Prostate gland (tissue), 2 donors: ENCODE measurements around the gene CEP85L.

ENCODE experiments used
- POLR2A ChIP-seq: fragments of 450-650 bp; IDR thresholded peaks from one replicate; pipeline ENCODE4 v1.6.1; 2016; ENCODE audit warnings: antibody characterized with exemption, mild to moderate bottlenecking
- POLR2AphosphoS5 ChIP-seq: sonication (generic); formaldehyde crosslinking; IDR thresholded peaks from one replicate; pipeline ENCODE4 v1.6.1; 2017; ENCODE audit warnings: antibody characterized with exemption
- TF ChIP-seq, protein P1 (sequence below), 4 experiments: fragments of 200-600 bp in 2 of 4; fragments of 450-650 bp in 2 of 4; sonication (generic) in 2 of 4; IDR thresholded peaks; 1 replicate in 3 of 4; 2 replicates in 1 of 4; pipeline ENCODE4 v1.5.1; 2016 to 2019; ENCODE audit warnings: antibody characterized with exemption in 4 of 4, mild to moderate bottlenecking in 2 of 4, moderate library complexity in 2 of 4

DNA sequence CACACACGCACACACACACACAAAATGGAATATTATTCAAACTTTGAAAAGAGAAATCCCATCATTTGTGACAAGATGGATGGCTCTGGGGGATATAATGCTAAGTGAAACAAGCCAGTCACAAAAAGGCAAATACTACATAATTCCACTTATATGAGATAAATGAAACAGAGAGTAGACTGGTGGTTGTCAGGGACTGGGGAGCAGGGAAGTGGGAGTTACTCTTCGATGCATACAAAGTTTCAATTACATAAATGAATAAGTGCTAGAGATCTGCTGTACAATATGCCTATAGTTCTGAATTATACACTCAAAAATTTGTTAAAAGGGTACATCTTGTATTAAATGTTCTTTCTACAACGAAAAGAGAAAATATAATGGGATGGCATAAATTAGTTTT lies 161.4 kb downstream of the CEP85L start:
- TF ChIP-seq POLR2AphosphoS5 (no peak), POLR2A (no peak)
- TF ChIP-seq, protein P1, sequence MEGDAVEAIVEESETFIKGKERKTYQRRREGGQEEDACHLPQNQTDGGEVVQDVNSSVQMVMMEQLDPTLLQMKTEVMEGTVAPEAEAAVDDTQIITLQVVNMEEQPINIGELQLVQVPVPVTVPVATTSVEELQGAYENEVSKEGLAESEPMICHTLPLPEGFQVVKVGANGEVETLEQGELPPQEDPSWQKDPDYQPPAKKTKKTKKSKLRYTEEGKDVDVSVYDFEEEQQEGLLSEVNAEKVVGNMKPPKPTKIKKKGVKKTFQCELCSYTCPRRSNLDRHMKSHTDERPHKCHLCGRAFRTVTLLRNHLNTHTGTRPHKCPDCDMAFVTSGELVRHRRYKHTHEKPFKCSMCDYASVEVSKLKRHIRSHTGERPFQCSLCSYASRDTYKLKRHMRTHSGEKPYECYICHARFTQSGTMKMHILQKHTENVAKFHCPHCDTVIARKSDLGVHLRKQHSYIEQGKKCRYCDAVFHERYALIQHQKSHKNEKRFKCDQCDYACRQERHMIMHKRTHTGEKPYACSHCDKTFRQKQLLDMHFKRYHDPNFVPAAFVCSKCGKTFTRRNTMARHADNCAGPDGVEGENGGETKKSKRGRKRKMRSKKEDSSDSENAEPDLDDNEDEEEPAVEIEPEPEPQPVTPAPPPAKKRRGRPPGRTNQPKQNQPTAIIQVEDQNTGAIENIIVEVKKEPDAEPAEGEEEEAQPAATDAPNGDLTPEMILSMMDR (IDR thresholded peaks at IDR 0.05): no peak
